Mesenchymal stem cell (in vitro differentiated cells and primary cell): ENCODE data around the gene C1QTNF1.

ENCODE experiments used
- DNase-seq: peaks from one replicate; pipeline ENCODE4 v3.0.0-alpha.2; 2013
- H2AFZ ChIP-seq: one replicate; pipeline ENCODE4 v1.6.1; 2013; ENCODE audit warnings: low read depth, mild to moderate bottlenecking, control low read depth, inconsistent platforms, low read length, moderate library complexity
- H2AK5ac ChIP-seq: 2 replicates; pipeline ENCODE4 v1.6.1; 2013; ENCODE audit warnings: low read length, moderate library complexity, mild to moderate bottlenecking, inconsistent platforms; ENCODE audit not compliant: severe bottlenecking
- H2BK120ac ChIP-seq: one replicate; pipeline ENCODE4 v1.6.1; 2013; ENCODE audit warnings: low read depth, mild to moderate bottlenecking, inconsistent platforms, low read length, moderate library complexity
- H2BK12ac ChIP-seq, 2 experiments: one replicate each; pipeline ENCODE4 v1.6.1; 2013; ENCODE audit warnings: inconsistent platforms in 2 of 2, low read length in 2 of 2, mild to moderate bottlenecking in 2 of 2, moderate library complexity in 2 of 2, control low read depth in 1 of 2
- H2BK15ac ChIP-seq: one replicate; pipeline ENCODE4 v1.6.1; 2013; ENCODE audit warnings: mild to moderate bottlenecking, low read depth, inconsistent platforms; ENCODE audit not compliant: poor library complexity, severe bottlenecking
- H2BK5ac ChIP-seq: 2 replicates; pipeline ENCODE4 v1.6.1; 2013; ENCODE audit warnings: low read depth, mild to moderate bottlenecking, low read length, control low read depth, inconsistent platforms; ENCODE audit not compliant: poor library complexity, severe bottlenecking
- H3K14ac ChIP-seq, 2 experiments: one replicate each; pipeline ENCODE4 v1.6.1; 2013; ENCODE audit warnings: inconsistent platforms in 2 of 2, low read length in 2 of 2, control low read depth in 1 of 2, mild to moderate bottlenecking in 1 of 2, moderate library complexity in 1 of 2
- H3K18ac ChIP-seq, 2 experiments: one replicate each; pipeline ENCODE4 v1.6.1; 2013; ENCODE audit warnings: inconsistent platforms in 2 of 2, low read length in 2 of 2, control low read depth in 1 of 2, low read depth in 1 of 2, mild to moderate bottlenecking in 1 of 2
- H3K23ac ChIP-seq, 2 experiments: one replicate each; pipeline ENCODE4 v1.6.1; 2013; ENCODE audit warnings: inconsistent platforms in 2 of 2, low read length in 2 of 2, mild to moderate bottlenecking in 2 of 2, moderate library complexity in 2 of 2, control low read depth in 1 of 2
- H3K27ac ChIP-seq: 2 replicates; pipeline ENCODE4 v1.5.1; 2013; ENCODE audit warnings: mild to moderate bottlenecking, moderate library complexity, low read length, control low read depth, inconsistent platforms; ENCODE audit not compliant: poor library complexity, severe bottlenecking
- H3K27me3 ChIP-seq, 2 experiments: 2 replicates each; pipeline versions ENCODE4 v1.6.1 to v1.7.0; 2013; ENCODE audit warnings: low read length in 2 of 2, mild to moderate bottlenecking in 2 of 2, moderate library complexity in 2 of 2, control low read depth in 1 of 2, inconsistent platforms in 1 of 2; ENCODE audit not compliant: control insufficient read depth in 1 of 2, insufficient read depth in 1 of 2
- H3K36me3 ChIP-seq, 2 experiments: 2 replicates each; pipeline versions ENCODE4 v1.6.1 to v1.7.0; 2013; ENCODE audit warnings: low read length in 2 of 2, control low read depth in 1 of 2, inconsistent platforms in 1 of 2, low read depth in 1 of 2, mild to moderate bottlenecking in 1 of 2; ENCODE audit not compliant: insufficient read depth in 2 of 2, control insufficient read depth in 1 of 2
- H3K4ac ChIP-seq, 2 experiments: one replicate each; pipeline ENCODE4 v1.6.1; 2013; ENCODE audit warnings: inconsistent platforms in 2 of 2, low read length in 2 of 2, mild to moderate bottlenecking in 2 of 2, moderate library complexity in 2 of 2, control low read depth in 1 of 2, low read depth in 1 of 2
- H3K4me1 ChIP-seq: 2 replicates; pipeline ENCODE4 v1.6.1; 2013; ENCODE audit warnings: low read depth, low read length, control low read depth; ENCODE audit not compliant: control insufficient read depth, insufficient read depth
- H3K4me2 ChIP-seq: 2 replicates; pipeline ENCODE4 v1.6.1; 2013; ENCODE audit warnings: low read length, mild to moderate bottlenecking, inconsistent platforms; ENCODE audit not compliant: poor library complexity, severe bottlenecking
- H3K4me3 ChIP-seq, 2 experiments: 2 replicates each; pipeline versions ENCODE4 v1.5.1 to v1.7.0; 2013; ENCODE audit warnings: low read length in 2 of 2, mild to moderate bottlenecking in 2 of 2, control low read depth in 1 of 2, low read depth in 1 of 2; ENCODE audit not compliant: insufficient read depth in 1 of 2
- H3K79me1 ChIP-seq: replicated peaks from 2 replicates; pipeline ENCODE4 v1.6.1; 2013; ENCODE audit warnings: mild to moderate bottlenecking, control low read depth, low read length, inconsistent platforms; ENCODE audit not compliant: poor library complexity, severe bottlenecking
- H3K9ac ChIP-seq: 2 replicates; pipeline ENCODE4 v1.7.0; 2013; ENCODE audit warnings: mild to moderate bottlenecking, low read length, moderate library complexity
- H3K9me3 ChIP-seq: 2 replicates; pipeline ENCODE4 v1.7.0; 2013; ENCODE audit warnings: mild to moderate bottlenecking, low read length; ENCODE audit not compliant: control insufficient read depth
- H4K8ac ChIP-seq: one replicate; pipeline ENCODE4 v1.6.1; 2013; ENCODE audit warnings: inconsistent platforms, mild to moderate bottlenecking, low read length, moderate library complexity
- H4K91ac ChIP-seq: one replicate; pipeline ENCODE4 v1.6.1; 2013; ENCODE audit warnings: mild to moderate bottlenecking, low read length, inconsistent platforms
- WGBS: methylation state at CpG from one replicate; pipeline ENCODE4 v1.1.7; 2013; ENCODE audit warnings: mixed read lengths; 5-methylcytosine and 5-hydroxymethylcytosine counted together

C1QTNF1 gene

GRCh38 chr17:79075446-79075750 lies 51.4 kb downstream of the C1QTNF1 start:
- Histone ChIP-seq H3K4ac (peak overlapping the region in 1 of 2 experiments; percentile 63), H3K23ac (peak overlapping the region; percentile 64 to 67), H3K36me3 (peaks cover 17 to 27% of the 10 kb centered on the region in 2 experiments), H2BK15ac (no peak overlapping the region), H3K4me3 (peak overlapping the region; percentile 81 to 82), H3K27ac (no peak overlapping the region), H2BK5ac (no peak overlapping the region), H2AK5ac (no peak overlapping the region), H3K18ac (peak overlapping the region; percentile 74 to 88), H3K9ac (peak overlapping the region; percentile 83), H3K14ac (peak overlapping the region in 1 of 2 experiments; percentile 45), H3K4me2 (peak overlapping the region; percentile 95), H3K27me3 (no peaks in the 10 kb centered on the region), H2BK120ac (no peak overlapping the region), H3K79me1 (peaks cover 7% of the 10 kb centered on the region), H3K9me3 (no peaks in the 10 kb centered on the region), H2BK12ac (no peak overlapping the region), H4K91ac (no peak overlapping the region), H2AFZ (peak overlapping the region; percentile 90), H4K8ac (no peak overlapping the region), H3K4me1 (peaks cover 12% of the 10 kb centered on the region)
- peak; percentile 22 for DNase-seq
- 58% methylated on average over 6 of the region's 6 CpGs for WGBS

GRCh38 chr17:79075861-79076406 lies 52.0 kb downstream of the C1QTNF1 start:
- Histone ChIP-seq H3K27me3 (no peaks in the 10 kb centered on the region), H2BK120ac (no peak overlapping the region), H2BK12ac (no peak overlapping the region), H4K8ac (no peak overlapping the region), H4K91ac (no peak overlapping the region), H2BK15ac (no peak overlapping the region), H3K4me3 (peak overlapping the region in 1 of 2 experiments; percentile 81), H2BK5ac (no peak overlapping the region), H3K27ac (no peak overlapping the region), H3K36me3 (peaks cover 22 to 32% of the 10 kb centered on the region in 2 experiments), H3K4me2 (no peak overlapping the region), H3K9me3 (no peaks in the 10 kb centered on the region), H3K23ac (no peak overlapping the region), H3K4ac (no peak overlapping the region), H3K4me1 (peaks cover 12% of the 10 kb centered on the region), H3K79me1 (peaks cover 7% of the 10 kb centered on the region), H2AK5ac (no peak overlapping the region), H3K9ac (peak overlapping the region; percentile 83), H3K18ac (no peak overlapping the region), H3K14ac (no peak overlapping the region), H2AFZ (no peak overlapping the region)
- DNase-seq: no peak
- 96% methylated on average over 9 of the region's 9 CpGs for WGBS

GRCh38 chr17:79077587-79077986 lies 53.6 kb downstream of the C1QTNF1 start:
- WGBS: 98% methylated on average over 12 of the region's 12 CpGs
- Histone ChIP-seq H3K79me1 (peaks cover 7% of the 10 kb centered on the region), H4K8ac (no peak overlapping the region), H3K14ac (no peak overlapping the region), H3K4ac (no peak overlapping the region), H3K27me3 (no peaks in the 10 kb centered on the region), H3K23ac (no peak overlapping the region), H2BK120ac (no peak overlapping the region), H2BK15ac (no peak overlapping the region), H3K4me2 (no peak overlapping the region), H2AK5ac (no peak overlapping the region), H3K9me3 (no peaks in the 10 kb centered on the region), H2BK5ac (no peak overlapping the region), H3K27ac (no peak overlapping the region), H3K4me1 (peaks cover 12% of the 10 kb centered on the region), H2BK12ac (no peak overlapping the region), H3K4me3 (no peak overlapping the region), H3K9ac (no peak overlapping the region), H3K18ac (no peak overlapping the region), H3K36me3 (peaks cover 29 to 45% of the 10 kb centered on the region in 2 experiments), H2AFZ (no peak overlapping the region), H4K91ac (no peak overlapping the region)
- DNase-seq: no peak

GRCh38 chr17:79078476-79079190 lies 54.7 kb downstream of the C1QTNF1 start:
- Histone ChIP-seq H2BK5ac (no peak overlapping the region), H2BK15ac (no peak overlapping the region), H3K79me1 (peaks cover 7% of the 10 kb centered on the region), H3K4me3 (no peak overlapping the region), H3K18ac (no peak overlapping the region), H3K27ac (no peak overlapping the region), H2BK12ac (no peak overlapping the region), H3K4me1 (peaks cover 12% of the 10 kb centered on the region), H2AK5ac (no peak overlapping the region), H3K36me3 (peaks cover 32 to 55% of the 10 kb centered on the region in 2 experiments), H3K4me2 (no peak overlapping the region), H3K9me3 (no peaks in the 10 kb centered on the region), H3K27me3 (no peaks in the 10 kb centered on the region), H2AFZ (no peak overlapping the region), H3K14ac (no peak overlapping the region), H2BK120ac (no peak overlapping the region), H3K4ac (no peak overlapping the region), H4K8ac (no peak overlapping the region), H4K91ac (no peak overlapping the region), H3K9ac (no peak overlapping the region), H3K23ac (no peak overlapping the region)
- WGBS: 96% methylated on average over 21 of the region's 21 CpGs
- DNase-seq: no peak
